Measurements from ENCODE around the gene PLEKHJ1.

- TF ChIP-seq CTCF (conservative IDR thresholded peaks at IDR 0.05; ENCODE audit: low read depth, low read length): no peak
- TF ChIP-seq EZH2 (IDR thresholded peaks at IDR 0.05; ENCODE audit: low read length, unreplicated experiment): no peak
- no peak for TF ChIP-seq EZH2phosphoT487 (IDR thresholded peaks at IDR 0.05; ENCODE audit: borderline replicate concordance, low read length)
Measured at GRCh38 chr19:2278459-2279158, 42.5 kb upstream of the PLEKHJ1 start.
